HG03558 (cell line): ENCODE results near the gene RASSF1.

Experiments used
- ATAC-seq: cut with Tn5 transposase; IDR thresholded peaks from one replicate; pipeline ENCODE4 v1.9.1; 2021; ENCODE audit warnings: moderate number of reproducible peaks; ENCODE audit not compliant: unreplicated experiment; ENCODE audit errors: extremely low read depth

RASSF1 gene

DNA sequence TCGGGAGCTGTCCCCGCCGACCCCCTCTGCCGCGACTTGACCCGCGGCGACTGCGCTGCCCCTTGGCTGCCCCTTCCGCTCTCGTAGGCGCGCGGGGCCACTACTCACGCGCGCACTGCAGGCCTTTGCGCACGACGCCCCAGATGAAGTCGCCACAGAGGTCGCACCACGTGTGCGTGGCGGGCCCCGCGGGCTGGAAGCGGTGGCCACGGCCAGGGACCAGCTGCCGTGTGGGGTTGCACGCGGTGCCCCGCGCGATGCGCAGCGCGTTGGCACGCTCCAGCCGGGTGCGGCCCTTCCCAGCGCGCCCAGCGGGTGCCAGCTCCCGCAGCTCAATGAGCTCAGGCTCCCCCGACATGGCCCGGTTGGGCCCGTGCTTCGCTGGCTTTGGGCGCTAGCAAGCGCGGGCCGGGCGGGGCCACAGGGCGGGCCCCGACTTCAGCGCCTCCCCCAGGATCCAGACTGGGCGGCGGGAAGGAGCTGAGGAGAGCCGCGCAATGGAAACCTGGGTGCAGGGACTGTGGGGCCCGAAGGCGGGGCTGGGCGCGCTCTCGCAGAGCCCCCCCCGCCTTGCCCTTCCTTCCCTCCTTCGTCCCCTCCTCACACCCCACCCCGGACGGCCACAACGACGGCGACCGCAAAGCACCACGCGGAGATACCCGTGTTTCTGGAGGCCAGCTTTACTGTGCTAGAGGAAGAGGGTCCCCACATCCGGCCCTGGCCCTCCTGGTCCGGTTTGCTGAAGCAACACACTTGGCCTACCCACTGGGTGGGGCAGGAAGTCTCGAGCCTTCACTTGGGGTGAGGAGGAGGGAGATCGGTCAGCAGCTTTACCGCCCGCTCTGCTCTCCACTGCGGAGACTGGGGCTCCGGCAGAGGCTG lies at the start of gene RASSF1:
Gene RASSF1 (minus strand): TSS at position 389 of the 882 bp plus-strand sequence. CDS start 31 bp downstream, at position 358.
- ATAC-seq: no peak

DNA sequence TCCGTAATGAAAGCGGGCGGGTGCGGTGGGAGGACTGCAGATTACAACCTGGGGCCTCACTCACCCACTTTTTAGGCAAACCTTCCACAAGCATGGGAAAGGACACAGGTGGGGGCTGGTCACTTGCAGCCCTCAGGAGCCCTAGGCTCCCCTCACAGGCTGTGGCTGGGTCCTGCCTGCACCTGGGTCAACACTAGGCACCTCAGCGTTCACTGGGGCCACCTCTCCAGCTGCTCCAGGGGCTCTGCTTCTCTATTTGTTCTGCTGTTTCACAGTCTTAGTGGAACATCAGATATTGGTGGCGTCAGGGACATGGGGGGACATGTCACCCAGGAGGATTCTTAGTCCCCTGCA lies 48.8 kb upstream of the RASSF1 start:
- ATAC-seq: no peak

- ATAC-seq: no peak
Measured at GRCh38 chr3:50388720-50389413, 48.2 kb upstream of the RASSF1 start.

GRCh38 chr3:50388016-50388719 lies 47.5 kb upstream of the RASSF1 start:
- ATAC-seq: no peak

GRCh38 chr3:50385754-50386153 lies 45.1 kb upstream of the RASSF1 start:
- no peak for ATAC-seq

- no peak for ATAC-seq
Measured at GRCh38 chr3:50383750-50384149, 43.1 kb upstream of the RASSF1 start.

GRCh38 chr3:50382722-50383121 lies 42.1 kb upstream of the RASSF1 start:
- no peak for ATAC-seq

DNA sequence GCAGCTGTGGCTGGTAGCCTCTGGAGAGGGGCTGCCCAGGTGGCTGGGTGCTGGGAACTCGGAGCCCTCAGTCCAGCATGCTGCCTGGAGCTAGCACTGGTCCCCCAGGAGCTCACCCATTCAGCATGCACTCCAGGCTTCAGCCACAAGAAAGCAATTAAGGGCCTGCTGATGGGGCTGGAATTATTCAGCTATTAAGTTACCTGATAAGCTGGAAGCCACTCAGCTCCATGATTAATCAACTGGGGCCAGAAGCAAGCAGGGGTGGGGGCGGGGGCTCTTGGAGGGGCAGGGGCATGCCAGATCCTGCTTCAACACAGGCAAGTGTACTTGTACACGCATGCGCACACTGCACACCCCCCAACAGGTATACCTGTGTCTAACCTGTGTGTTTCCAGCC lies 40.7 kb upstream of the RASSF1 start:
- no peak for ATAC-seq

DNA sequence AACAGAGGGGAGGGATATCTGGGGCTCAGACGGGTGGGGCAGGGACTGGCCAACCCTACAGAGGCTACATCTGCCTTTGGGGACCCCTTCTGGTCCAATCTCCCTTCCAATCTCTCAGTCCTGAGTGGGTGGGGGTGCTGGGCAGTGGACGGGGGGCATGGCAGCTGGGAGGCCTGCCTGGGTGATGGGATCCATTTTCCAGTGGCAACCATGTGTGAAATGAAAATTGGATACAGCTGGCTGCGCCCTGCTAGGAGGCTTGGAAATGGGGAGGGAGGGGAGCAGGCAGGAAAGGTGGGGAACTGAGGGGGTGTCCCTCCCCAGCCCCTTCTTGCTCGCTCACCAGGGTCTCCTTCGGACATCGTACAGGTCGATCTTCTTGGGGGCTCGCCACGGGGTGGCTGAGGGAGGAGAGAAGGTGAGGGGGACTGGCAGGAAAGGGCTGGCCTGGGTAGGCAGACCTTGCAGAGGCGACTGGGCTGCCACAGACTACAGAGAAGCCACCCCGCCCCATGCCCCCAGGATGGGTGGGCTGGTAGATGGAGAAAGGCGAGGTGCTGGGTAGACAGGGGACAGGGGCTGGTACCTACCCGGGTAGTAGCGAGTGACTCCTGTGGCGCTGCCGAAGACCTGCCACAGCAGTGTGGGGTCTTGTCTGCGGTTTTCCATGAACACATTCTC lies 39.9 kb upstream of the RASSF1 start:
- ATAC-seq: no peak

DNA sequence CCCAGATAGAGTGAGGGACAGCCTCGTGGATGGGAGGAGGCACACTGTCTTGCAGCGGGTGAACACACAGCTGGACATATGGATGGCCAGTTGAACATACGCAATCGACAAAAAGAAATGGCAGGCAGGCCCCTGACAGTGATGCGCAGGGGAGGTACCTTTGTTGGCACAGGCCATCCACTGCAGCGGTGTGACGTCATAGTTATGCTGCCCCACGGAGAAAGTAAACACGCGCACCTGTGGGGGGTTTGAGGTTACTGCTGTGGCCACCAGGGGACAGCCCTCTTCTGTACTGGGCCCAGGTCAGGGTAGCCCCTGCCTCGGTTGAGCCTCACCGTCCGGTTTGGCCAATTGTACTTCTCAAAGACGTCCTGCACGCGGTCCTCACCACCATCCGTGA lies 38.1 kb upstream of the RASSF1 start:
- ATAC-seq: no peak

DNA sequence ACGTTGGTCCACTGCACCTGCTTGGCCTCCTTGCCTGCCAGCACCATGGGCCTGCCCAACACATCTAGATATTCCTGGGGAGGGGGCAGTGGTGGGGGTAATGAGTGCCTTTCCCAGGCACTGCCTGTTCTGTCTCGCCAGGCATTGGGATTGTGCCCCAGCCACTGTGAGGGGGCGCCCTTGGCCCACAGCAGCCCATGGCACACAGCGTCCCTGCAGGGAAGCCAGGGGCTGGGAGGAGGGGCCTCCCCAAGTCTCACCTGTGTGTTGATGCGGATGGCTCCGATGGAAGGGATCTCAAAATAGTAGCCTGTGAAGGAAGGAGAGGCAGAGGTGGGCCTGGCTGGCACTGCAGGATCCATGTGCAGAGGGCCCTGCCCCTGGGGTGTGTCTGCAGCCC lies 37.4 kb upstream of the RASSF1 start:
- ATAC-seq: no peak

- no peak for ATAC-seq
Measured at GRCh38 chr3:50375258-50375931, 34.8 kb upstream of the RASSF1 start.

DNA sequence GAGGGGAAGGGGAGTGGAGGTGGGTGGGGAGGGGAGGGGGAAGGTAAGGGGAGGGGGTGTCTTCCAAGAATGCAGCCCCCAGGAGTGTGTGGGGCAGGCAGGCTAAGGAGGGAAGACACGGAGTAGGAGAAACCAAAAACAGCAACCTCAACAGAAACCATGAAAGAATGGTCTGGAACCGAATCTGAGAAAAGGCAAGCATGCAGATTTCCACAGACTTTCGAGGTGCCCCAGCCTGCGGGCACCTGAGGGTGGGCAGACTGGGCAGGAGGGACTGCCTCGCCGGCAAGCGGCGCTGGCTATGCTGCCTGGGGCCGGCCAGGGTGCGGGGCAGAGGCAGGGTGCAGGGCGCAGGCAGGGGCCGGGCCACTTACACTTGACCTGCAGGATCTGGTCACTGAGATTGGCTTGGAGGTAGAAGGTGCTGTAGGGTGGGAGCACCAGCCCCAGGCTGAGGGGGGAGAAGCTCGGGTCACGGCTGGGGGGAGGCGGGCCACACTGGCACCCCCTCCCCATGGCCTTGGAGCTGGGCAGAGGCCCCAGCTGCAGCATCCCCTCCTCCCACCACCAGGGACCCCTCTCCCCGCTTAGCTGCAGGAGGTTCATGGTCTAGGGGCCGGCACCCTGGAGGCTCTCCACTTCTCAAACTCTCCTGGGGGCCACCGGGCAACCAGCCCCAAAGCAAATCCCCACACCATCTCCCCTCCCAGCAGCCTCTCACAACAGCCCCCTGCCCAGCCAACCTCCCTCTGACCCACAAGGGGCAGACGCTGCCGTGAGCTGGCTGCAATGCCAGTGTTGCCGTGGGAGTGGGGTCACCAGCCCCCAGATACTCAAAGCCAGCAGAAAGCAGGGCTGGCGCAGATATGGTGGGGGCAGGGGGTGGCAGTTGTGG lies 34.0 kb upstream of the RASSF1 start:
- ATAC-seq: no peak

DNA sequence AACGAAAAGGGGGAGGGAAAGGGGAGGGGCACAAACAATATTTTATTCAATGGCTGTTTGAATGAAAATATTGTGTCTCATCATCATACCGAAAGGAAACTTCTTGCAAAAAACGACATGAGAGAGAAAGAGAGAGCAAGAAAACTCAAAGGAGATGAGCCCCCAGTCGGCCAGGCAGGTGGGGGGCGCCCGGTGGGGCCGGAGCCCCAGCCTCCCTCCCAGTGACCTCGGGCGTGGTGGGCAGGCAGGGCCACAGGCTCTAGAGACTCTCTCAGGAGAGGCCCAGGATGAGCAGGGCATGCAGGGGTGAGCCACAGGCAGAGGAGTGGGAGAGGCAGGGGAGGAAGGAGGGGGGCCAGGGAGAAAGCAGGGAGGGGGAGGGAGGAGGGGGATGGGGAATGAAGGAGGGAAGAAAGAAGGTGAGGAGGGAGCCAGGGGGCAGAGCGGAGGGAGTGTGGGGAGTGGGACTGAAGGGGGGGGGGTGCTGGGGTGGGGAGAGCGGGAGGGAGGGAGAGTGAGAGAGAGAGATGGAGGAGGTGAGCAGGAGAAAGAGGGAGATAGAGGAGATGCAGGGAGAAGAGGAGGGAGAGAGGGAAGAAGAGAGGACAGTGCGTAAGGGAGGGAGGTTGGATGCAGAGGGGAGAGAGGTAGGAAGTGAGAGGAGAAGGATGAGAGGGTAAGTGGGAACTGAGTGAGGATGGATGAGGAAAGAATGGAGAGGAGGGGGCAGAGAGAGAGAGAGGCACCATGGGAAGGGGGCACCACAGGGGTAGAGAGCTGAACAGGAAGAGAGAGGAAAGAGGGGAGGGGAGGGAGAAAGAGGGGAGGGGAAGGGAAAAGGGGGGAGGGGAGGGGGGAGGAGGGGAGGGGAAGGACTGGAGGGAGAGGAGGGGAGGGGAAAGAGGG lies 32.8 kb upstream of the RASSF1 start:
- no peak for ATAC-seq

DNA sequence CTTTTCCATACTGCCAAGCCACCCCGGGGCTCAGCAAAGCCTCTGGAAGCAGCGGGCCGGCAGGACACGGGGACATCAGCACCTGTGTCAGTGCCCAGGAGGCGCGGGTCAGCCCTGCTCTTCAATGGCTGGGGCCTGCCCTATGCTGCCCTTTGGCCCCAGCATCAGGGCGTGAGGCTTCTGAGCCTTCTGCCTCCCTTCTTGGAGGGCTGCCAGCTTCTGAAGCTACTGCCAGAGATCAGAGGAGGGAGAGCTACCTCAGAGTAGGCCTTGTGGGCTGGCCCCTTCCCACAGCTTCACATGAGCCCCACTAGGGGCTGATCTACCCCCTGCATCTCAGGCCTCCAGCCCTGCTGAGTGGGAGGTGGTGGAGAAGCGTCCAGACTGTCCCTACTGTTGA lies 31.7 kb upstream of the RASSF1 start:
- ATAC-seq: no peak

DNA sequence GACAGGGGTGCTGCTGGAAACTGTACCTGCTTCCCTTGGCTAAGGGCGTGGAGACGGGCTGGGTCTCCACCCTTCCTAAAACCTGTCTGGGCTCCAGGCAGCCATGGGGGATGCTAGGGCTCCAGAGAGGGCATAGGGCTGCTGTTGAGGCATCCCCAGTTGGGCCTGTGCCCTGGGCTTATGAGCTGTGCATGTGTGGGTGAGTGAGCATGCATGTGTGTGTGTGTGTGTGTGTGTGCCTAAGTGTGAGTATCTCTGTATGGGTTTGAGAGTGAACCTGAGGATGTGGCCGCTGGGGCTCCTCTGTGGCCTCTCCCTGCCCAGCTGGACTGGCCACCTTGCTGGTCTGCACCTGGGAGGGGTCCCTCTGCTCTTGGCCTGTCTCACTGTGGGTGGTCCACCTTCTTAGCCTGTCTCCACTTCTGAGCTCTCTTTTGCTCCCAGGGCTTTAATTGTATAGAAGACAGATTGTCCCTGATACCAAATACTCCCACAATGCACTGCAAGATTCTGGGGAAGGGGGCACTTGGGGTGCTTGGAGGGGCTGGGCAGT lies 30.6 kb upstream of the RASSF1 start:
- ATAC-seq: no peak

DNA sequence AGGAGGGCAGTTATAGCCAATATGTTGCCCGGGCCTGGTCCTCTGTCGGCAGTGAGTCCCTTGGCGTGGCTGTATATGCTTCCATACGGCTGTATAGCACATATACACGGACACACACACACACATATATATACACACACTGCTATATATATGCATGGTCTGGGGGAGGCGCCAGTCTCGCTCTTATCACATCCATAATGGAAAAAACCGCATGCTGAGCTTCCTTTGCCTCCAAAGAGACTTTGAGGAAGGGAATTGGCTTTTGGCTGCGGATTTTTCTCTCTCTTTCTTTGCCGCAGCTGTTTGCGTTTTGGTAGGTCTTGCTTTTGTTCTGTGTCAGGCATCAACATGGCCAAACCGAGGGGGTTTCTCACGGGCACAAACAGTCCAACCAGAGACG lies 30.0 kb upstream of the RASSF1 start:
- ATAC-seq: no peak
